HG03159 (cell line): Measurements from ENCODE around the gene AKNAD1.

ENCODE experiments used
- ATAC-seq: cut with Tn5 transposase; IDR thresholded peaks from one replicate; pipeline ENCODE4 v1.9.1; 2021; ENCODE audit warnings: mild to moderate bottlenecking, moderate library complexity; ENCODE audit not compliant: unreplicated experiment

AKNAD1 gene

GRCh38 chr1:108863984-108864383 is 7.1 kb upstream of the AKNAD1 start:
- no peak for ATAC-seq

- ATAC-seq, result no peak
Measured at GRCh38 chr1:108862698-108863477, 6.0 kb upstream of the AKNAD1 start.

- ATAC-seq, result no peak
Measured at GRCh38 chr1:108862017-108862610, 5.2 kb upstream of the AKNAD1 start.

DNA sequence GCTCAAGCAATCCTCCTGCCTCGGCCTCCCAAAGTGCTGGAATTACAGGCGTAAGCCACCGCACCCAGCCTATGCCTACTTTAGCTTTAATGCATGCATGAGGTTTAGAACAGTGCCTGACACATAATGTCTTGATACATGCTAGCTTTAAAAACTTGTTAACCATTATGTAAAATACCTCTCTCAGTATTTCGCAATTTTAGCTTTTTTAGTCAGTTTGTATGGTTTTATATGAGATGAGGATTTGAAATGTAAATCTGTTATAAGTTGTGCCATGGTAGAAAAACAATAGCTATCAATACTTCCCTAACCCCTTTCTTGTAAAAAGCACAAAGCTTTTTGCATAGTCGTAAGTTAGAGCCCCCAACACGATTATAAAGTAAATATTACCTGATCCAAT is 4.7 kb upstream of the AKNAD1 start:
- no peak for ATAC-seq

GRCh38 chr1:108860190-108860907 is 3.5 kb upstream of the AKNAD1 start:
- ATAC-seq, result no peak

- no peak for ATAC-seq
Measured at GRCh38 chr1:108858230-108858950, 1.5 kb upstream of the AKNAD1 start.

DNA sequence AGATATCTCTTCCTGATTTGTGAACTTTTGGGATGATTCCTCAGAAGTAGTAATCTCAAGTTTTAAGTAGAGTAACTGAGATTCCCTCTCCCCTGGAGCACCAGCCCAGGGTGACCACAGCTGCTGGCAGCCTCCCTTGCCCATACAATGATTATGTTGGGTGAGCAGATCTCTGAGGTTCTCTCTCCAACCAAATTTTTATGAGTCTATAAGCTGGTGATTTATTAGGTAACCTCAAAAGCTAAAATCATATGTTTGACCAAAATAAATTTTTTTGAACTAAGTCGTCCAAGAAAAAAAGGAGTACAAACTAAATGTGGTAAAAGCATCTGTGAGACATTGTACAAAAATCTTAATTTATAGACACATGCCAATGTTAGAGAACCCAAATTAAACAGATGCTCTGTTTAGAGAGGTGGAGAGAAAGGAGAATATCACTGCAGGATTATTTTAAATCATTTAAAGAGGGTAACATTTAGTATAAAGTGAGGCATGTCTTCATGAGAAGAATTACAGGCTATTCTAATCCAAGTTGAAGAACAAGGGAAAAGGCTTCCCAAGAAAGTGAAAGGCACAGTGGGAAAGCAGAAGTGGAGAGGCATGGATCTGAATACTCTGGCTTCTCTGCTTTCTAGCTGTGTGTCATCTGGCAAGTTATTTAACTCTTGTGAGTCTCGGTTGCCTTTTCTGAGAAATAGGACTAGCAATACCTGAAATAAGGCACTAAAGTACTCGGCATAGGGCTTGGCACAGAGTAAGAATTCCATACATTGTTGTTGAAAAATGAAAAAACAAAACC is 2.5 kb downstream of the AKNAD1 start:
- no peak for ATAC-seq

DNA sequence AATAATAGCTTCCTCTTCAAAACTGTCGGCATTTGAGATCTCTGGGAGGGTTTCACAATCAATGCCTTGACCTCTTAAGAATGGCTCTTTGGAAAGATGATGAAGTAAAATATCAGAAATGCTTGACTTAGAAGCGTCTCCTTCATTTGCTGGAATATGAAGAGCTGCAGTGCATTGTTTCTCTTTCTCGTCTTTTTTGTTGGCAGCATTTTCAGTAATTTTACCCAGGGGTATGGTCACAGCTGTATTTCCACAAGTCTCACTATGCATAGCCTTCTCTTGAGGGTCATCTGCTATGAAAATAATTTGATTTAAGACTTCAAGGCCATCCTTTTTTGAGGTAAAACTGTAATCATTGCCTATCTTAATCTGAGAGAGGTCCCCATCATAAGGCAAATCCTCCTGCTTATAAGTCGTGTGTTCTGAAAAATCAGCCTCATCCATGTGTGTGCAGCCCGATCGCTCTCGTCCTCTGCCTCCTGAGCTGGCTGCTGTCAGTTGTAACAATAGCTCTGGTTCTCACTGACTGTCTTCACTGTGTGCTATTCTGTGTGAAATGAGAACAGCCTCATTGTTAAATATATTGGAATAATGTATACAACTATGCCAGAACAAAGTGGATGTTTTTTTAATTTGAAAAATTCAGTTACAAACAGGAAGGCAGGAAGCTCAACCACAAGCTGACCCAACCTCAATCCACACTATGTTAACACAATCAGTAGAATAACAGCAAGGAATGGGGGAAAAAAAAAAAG is 4.5 kb downstream of the AKNAD1 start:
- ATAC-seq, result no peak

DNA sequence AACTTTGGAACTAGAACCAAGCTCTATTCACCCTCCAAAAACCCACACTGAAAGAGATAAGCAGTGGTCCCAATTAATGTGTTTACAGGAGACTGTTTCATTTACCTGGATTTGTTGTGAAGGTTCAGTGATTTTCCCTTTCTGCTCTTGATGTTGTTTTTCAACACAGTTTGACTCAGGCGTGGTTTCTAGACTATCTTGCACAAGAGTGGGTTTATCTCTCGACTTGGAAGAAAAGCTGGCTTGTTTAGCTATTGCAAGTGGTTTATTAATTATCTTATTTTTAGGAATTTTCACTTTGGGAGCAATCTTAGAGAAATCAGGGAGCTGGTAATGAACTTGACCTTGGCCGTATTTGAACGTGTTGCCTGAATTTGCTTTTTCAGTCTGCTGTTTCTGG is 5.3 kb downstream of the AKNAD1 start:
- no peak for ATAC-seq

DNA sequence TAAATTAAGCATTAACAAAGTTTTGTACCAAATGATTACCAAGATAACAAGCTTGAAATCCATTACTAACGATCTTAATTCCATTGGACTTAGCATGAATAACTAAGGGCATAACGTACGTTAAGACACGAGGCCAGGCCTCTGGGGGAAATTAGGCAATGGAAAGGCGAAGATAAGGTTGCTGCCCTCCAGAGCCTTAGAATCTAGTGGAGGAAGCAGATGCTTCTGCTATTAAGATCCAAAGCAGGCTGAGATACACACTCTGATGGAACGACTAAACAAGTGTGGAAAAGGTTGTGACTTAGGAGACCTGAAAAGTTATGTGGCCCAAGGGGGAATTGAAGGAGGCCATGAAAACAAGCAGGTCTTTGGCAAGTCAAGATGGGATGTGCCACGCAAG is 6.0 kb downstream of the AKNAD1 start:
- ATAC-seq, result no peak

DNA sequence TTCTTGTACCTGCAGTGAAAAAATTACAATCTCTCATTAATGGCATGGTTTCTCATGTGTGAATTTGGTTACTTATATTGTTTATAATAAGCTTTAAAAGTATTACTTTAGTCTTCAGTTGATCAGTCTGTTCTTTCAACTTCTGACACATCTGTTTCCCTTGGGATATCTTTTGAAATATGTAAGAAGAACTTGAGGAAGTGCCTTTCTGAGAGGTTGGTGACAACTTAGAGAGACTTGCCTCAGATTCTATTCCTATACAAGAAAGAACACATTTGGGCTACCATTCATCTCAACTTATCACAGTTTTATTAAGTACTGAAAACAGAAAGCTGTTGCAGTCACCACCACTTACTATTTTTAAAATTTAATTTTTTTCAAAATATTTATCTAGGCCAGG is 8.1 kb downstream of the AKNAD1 start:
- no peak for ATAC-seq

- no peak for ATAC-seq
Measured at GRCh38 chr1:108847494-108847893, 9.4 kb downstream of the AKNAD1 start.

DNA sequence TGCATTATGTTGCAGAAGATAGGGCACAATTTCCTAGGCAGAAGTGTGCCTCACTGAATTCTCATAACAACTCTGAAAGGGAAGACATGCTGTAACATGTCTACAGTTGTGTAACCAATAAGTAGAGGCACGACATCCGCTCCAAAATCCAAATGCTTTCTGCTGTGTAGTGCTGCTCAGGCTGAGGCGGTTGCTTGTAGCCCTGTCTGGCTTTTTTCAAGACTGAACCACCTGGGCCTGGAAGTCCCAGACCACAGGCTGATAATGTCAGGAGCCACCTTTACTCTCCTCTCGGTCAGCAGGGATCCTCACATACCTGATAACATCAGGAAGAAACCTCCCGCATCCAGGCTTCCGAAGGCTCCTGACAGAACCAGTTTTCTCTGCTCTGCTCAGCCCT is 10.9 kb downstream of the AKNAD1 start:
- no peak for ATAC-seq

- no peak for ATAC-seq
Measured at GRCh38 chr1:108845446-108845845, 11.4 kb downstream of the AKNAD1 start.

GRCh38 chr1:108843390-108844137 is 13.3 kb downstream of the AKNAD1 start:
- ATAC-seq, result no peak

DNA sequence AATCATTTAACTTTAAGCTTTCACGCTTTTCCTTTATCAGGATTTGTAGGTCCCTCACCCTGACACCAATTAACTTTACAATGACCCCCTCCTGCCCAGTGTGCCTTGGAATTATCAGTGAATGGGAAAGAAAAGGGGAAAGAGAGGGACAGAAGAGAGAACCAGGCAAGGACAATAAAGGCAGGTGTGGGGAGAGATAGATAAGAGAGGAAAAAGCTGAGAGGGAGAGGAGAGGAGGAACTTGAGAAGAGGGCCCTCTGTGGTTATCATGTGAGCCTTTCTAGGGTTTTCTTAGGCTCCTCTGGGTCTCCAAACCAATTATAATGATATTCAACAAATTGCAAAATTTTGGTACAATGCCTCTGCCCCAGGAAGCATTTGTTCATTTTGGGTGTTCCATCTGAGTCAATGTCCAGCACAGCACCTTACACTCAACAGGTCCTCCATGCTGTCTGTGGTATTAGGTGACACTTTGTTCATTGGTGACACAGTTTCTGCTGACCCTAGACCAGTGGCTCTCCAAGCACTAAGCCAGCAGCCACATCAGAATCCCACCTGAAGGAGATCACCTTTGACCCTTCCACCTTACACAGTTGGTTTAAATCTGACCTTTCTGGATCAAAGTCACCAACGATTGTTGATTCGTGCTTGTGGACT is 14.2 kb downstream of the AKNAD1 start:
- no peak for ATAC-seq

GRCh38 chr1:108841703-108842102 is 15.2 kb downstream of the AKNAD1 start:
- no peak for ATAC-seq

DNA sequence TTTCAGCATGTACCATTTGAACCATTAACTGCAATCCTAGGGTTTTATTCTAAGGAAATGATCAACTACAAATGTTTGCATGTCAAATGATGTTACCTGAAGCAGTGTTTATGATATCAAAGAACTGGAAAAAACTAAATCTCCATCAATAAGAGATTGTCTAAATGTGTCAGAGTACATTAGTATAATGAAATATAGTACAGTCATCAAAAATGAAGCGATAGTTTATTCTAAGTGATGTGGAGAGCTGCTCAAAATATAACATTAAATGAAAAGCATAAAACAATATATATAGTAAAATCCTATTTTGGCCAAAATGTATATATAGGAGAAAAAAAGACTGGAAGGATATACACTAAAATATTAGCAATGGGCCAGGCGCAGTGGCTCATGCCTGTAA is 24.0 kb downstream of the AKNAD1 start:
- no peak for ATAC-seq

DNA sequence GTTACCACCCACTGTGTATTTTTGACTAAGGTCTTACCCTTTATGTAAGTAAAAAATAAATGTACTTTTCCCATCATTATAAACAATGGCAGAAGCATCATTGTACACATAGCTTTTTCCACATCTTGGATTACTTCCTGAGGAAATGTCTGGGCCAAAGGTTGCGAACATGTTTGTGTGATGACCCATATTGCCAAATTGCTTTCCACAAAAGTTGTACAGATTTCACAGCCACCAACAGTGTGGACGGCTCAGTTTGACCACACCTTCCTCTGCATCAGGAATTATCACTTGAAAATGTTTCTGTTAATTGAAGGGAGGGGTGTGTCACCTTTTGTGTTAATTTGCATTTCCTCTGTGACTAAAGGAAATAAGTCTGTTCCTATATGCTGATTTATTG is 25.7 kb downstream of the AKNAD1 start:
- ATAC-seq, result no peak
